IMR-90 (cell line): ENCODE measurements around the gene PPP3CA. TPM values are rescaled to one million over a fixed set of nuclear protein-coding genes. Genes with fewer than 3 reads are reported as not detected.

Experiments
- ATAC-seq: fragments of 200-7000 bp; cut with Tn5 transposase; 2 replicates; pipeline ENCODE4 v1.9.1; 2020; ENCODE audit warnings: low read depth, mild to moderate bottlenecking, moderate library complexity
- BruUV-seq: library from RNA; stranded (reverse); fragments of 400-500 nt; replicated peaks from 2 replicates; lab custom pipeline; 2021; lab: Mats Ljungman, UMichigan
- CTCF ChIA-PET: fragments of 300-600 bp; formaldehyde crosslinking; extraction: SDS; loops from one replicate; lab custom pipeline; 2021; ENCODE audit warnings: antibody characterized with exemption; lab: Yijun Ruan, JAX
- POLR2A ChIA-PET: fragments of 300-600 bp; sonication (Branson Sonifier 250); formaldehyde crosslinking; loops from one replicate; lab custom pipeline; 2022; ENCODE audit warnings: antibody characterized with exemption; ENCODE audit not compliant: unreplicated experiment; lab: Charles Lee
- DNase-seq: peaks from one replicate; pipeline ENCODE4 v3.0.0; 2013
- H2AFZ ChIP-seq: replicated peaks from 2 replicates; pipeline ENCODE3; 2013; ENCODE audit warnings: low read length, mild to moderate bottlenecking; ENCODE audit not compliant: poor library complexity
- H2AK5ac ChIP-seq: 2 replicates; pipeline ENCODE4 v1.6.1; 2013; ENCODE audit warnings: low read depth, low read length, inconsistent platforms
- H2AK9ac ChIP-seq: replicated peaks from 2 replicates; pipeline ENCODE3; 2013; ENCODE audit warnings: mild to moderate bottlenecking, low read depth, low read length, moderate library complexity; ENCODE audit not compliant: poor library complexity
- H2BK120ac ChIP-seq: 2 replicates; pipeline ENCODE4 v1.6.1; 2013; ENCODE audit warnings: low read depth, low read length, inconsistent platforms
- H2BK15ac ChIP-seq: 3 replicates; pipeline ENCODE4 v1.6.1; 2013; ENCODE audit warnings: low read depth, low read length, inconsistent platforms
- H2BK20ac ChIP-seq: 2 replicates; pipeline ENCODE4 v1.6.1; 2013; ENCODE audit warnings: low read depth, mild to moderate bottlenecking, inconsistent platforms, low read length, moderate library complexity
- H2BK5ac ChIP-seq: 2 replicates; pipeline ENCODE4 v1.6.1; 2013; ENCODE audit warnings: mild to moderate bottlenecking, low read depth, low read length, inconsistent platforms; ENCODE audit not compliant: poor library complexity, severe bottlenecking
- H3K14ac ChIP-seq: replicated peaks from 2 replicates; pipeline ENCODE4 v1.6.1; 2013; ENCODE audit warnings: low read depth, low read length, inconsistent platforms
- H3K18ac ChIP-seq: 2 replicates; pipeline ENCODE4 v1.6.1; 2013; ENCODE audit warnings: low read depth, low read length, control low read depth
- H3K23ac ChIP-seq: 2 replicates; pipeline ENCODE4 v1.6.1; 2013; ENCODE audit warnings: low read depth, low read length, inconsistent platforms
- H3K27ac ChIP-seq: 2 replicates; pipeline ENCODE4 v1.5.1; 2013; ENCODE audit warnings: mild to moderate bottlenecking, control low read depth, low read length; ENCODE audit not compliant: insufficient read depth
- H3K27me3 ChIP-seq: 2 replicates; pipeline ENCODE4 v1.6.1; 2013; ENCODE audit warnings: low read length; ENCODE audit not compliant: control insufficient read depth, insufficient read depth
- H3K36me3 ChIP-seq: 2 replicates; pipeline ENCODE4 v1.6.1; 2013; ENCODE audit warnings: low read length, mixed read lengths; ENCODE audit not compliant: control insufficient read depth, insufficient read depth
- H3K4ac ChIP-seq: 2 replicates; pipeline ENCODE4 v1.6.1; 2013; ENCODE audit warnings: low read depth, low read length, inconsistent platforms
- H3K4me1 ChIP-seq: 2 replicates; pipeline ENCODE4 v1.6.1; 2013; ENCODE audit warnings: low read length, mixed read lengths; ENCODE audit not compliant: control insufficient read depth, insufficient read depth
- H3K4me2 ChIP-seq: 2 replicates; pipeline ENCODE4 v1.6.1; 2013; ENCODE audit warnings: low read depth, mild to moderate bottlenecking, control low read depth, low read length, moderate library complexity
- H3K4me3 ChIP-seq: 2 replicates; pipeline ENCODE4 v1.5.1; 2013; ENCODE audit warnings: low read depth, mild to moderate bottlenecking, control low read depth, low read length, moderate library complexity; ENCODE audit not compliant: insufficient read depth
- H3K56ac ChIP-seq: 2 replicates; pipeline ENCODE4 v1.6.1; 2013; ENCODE audit warnings: low read length, inconsistent platforms; ENCODE audit not compliant: insufficient read depth; ENCODE audit errors: extremely low read depth
- H3K79me1 ChIP-seq, 2 experiments: 2 replicates each; pipeline ENCODE4 v1.6.1; 2013; ENCODE audit warnings: low read length in 2 of 2, inconsistent platforms in 1 of 2, low read depth in 1 of 2
- H3K9ac ChIP-seq: 2 replicates; pipeline ENCODE4 v1.6.1; 2013; ENCODE audit warnings: low read depth, low read length, control low read depth
- H3K9me1 ChIP-seq: 2 replicates; pipeline ENCODE4 v1.6.1; 2013; ENCODE audit warnings: low read length, inconsistent platforms; ENCODE audit not compliant: insufficient read depth
- H3K9me3 ChIP-seq: 2 replicates; pipeline ENCODE4 v1.6.1; 2013; ENCODE audit warnings: low read length; ENCODE audit not compliant: control insufficient read depth, insufficient read depth
- H4K20me1 ChIP-seq: 2 replicates; pipeline ENCODE4 v1.6.1; 2013; ENCODE audit warnings: low read length, inconsistent platforms; ENCODE audit not compliant: insufficient read depth
- H4K5ac ChIP-seq: 2 replicates; pipeline ENCODE4 v1.6.1; 2013; ENCODE audit warnings: mild to moderate bottlenecking, low read depth, low read length, control low read depth
- H4K8ac ChIP-seq, 2 experiments: 2 replicates each; pipeline ENCODE4 v1.6.1; 2013; ENCODE audit warnings: low read depth in 2 of 2, low read length in 2 of 2, control low read depth in 1 of 2, inconsistent platforms in 1 of 2
- H4K91ac ChIP-seq: 2 replicates; pipeline ENCODE4 v1.6.1; 2013; ENCODE audit warnings: low read depth, low read length, inconsistent platforms; ENCODE audit not compliant: insufficient read depth
- BHLHE40 ChIP-seq: fragments of 150-350 bp; IDR thresholded peaks from 2 replicates; pipeline ENCODE4 v1.6.1; 2016; ENCODE audit warnings: mild to moderate bottlenecking, low read depth, low read length
- CEBPB ChIP-seq: IDR thresholded peaks from 2 replicates; pipeline ENCODE4 v1.6.1; 2012; ENCODE audit warnings: low read depth, low read length, improper control_type of control experiment
- CTCF ChIP-seq: conservative IDR thresholded peaks from 2 replicates; pipeline ENCODE4 v1.5.1; 2012; ENCODE audit warnings: mild to moderate bottlenecking, low read depth, low read length, improper control_type of control experiment
- FOS ChIP-seq: fragments of 150-350 bp; IDR thresholded peaks from 2 replicates; pipeline ENCODE4 v1.6.1; 2016; ENCODE audit warnings: low read depth, low read length
- MAFK ChIP-seq: IDR thresholded peaks from 2 replicates; pipeline ENCODE4 v1.6.1; 2012; ENCODE audit warnings: low read depth, low read length, improper control_type of control experiment
- MAZ ChIP-seq: IDR thresholded peaks from 2 replicates; pipeline ENCODE4 v1.6.1; 2012; ENCODE audit warnings: low read depth, mild to moderate bottlenecking, low read length, improper control_type of control experiment, moderate library complexity, borderline replicate concordance
- NFE2L2 ChIP-seq: fragments of 150-350 bp; IDR thresholded peaks from 2 replicates; pipeline ENCODE4 v1.6.1; 2016; ENCODE audit warnings: low read depth, mild to moderate bottlenecking, low read length
- POLR2A ChIP-seq: IDR thresholded peaks from 2 replicates; pipeline ENCODE4 v1.6.1; 2012; ENCODE audit warnings: mild to moderate bottlenecking, low read depth, low read length
- RAD21 ChIP-seq: IDR thresholded peaks from 2 replicates; pipeline ENCODE4 v1.6.1; 2012; ENCODE audit warnings: low read length, improper control_type of control experiment
- RFX5 ChIP-seq: IDR thresholded peaks from 2 replicates; pipeline ENCODE4 v1.8.0; 2012; ENCODE audit warnings: low read depth, mild to moderate bottlenecking, low read length, moderate library complexity
- SMC3 ChIP-seq: fragments of 150-350 bp; IDR thresholded peaks from 2 replicates; pipeline ENCODE4 v1.6.1; 2016; ENCODE audit warnings: low read depth, mild to moderate bottlenecking, antibody characterized with exemption, low read length, moderate library complexity
- USF2 ChIP-seq: fragments of 150-350 bp; IDR thresholded peaks from 2 replicates; pipeline ENCODE4 v1.6.1; 2017; ENCODE audit warnings: mild to moderate bottlenecking, antibody characterized with exemption, low read length, low read depth
- WGBS, 2 experiments: methylation state at CpG; one replicate each; pipeline versions ENCODE4 v1.1.5 to v1.1.7; 2013; ENCODE audit warnings: missing lambda C conversion rate in 2 of 2; ENCODE audit not compliant: insufficient read length in 1 of 2; ENCODE audit errors: extremely low coverage in 2 of 2; 5-methylcytosine and 5-hydroxymethylcytosine counted together
- dilution Hi-C: fragments of 300-500 bp; cut with HindIII; formaldehyde crosslinking; loops from one replicate; pipeline ENCODE4 v1.14.3; 2018; ENCODE audit warnings: low sequenced_read_pairs; ENCODE audit not compliant: unreplicated experiment
- in situ Hi-C: fragments of 300-500 bp; cut with MboI; formaldehyde crosslinking; loops from 3 replicates; pipeline ENCODE4 v1.14.3; 2019; ENCODE audit warnings: low sequenced_read_pairs, inconsistent platforms, mixed read lengths
- intact Hi-C: fragments of 100-400 bp; cut with micrococcal nuclease; formaldehyde crosslinking; loops from 2 replicates; pipeline ENCODE4 v1.10.0; 2022
- polyA plus RNA-seq, 3 experiments: library from polyadenylated mRNA; depleted of rRNA; stranded (reverse); fragments of >200 nt; gene quantifications; 2 replicates each; pipeline ENCODE4 v1.2.3, GENCODE V29; 2012; ENCODE audit warnings: low replicate concordance in 1 of 3
- total RNA-seq: library from RNA; depleted of rRNA; stranded (reverse); fragments of >200 nt; gene quantifications from 2 replicates; pipeline ENCODE4 v1.2.3, GENCODE V29; 2012
- TF ChIP-seq, protein P1 (sequence below): fragments of 150-350 bp; IDR thresholded peaks from 2 replicates; pipeline ENCODE4 v1.6.1; 2016; ENCODE audit warnings: low read depth, mild to moderate bottlenecking, low read length, moderate library complexity, borderline replicate concordance

The PPP3CA gene
- total and polyA plus RNA-seq, 2 of the 4 experiments (the other 2 are of a cell fraction): 14.5 to 48.6 TPM

- ChIA-PET CTCF (no interaction called here), POLR2A (no interaction called here)
- Histone ChIP-seq H4K20me1 (peaks cover 14% of the 10 kb centered on the region; the same call in 1 of the 2 replicates), H3K9ac (no peak overlapping the region), H2BK15ac (no peak overlapping the region), H3K9me1 (peaks cover 6% of the 10 kb centered on the region; the same call in 1 of the 2 replicates), H2BK5ac (no peak overlapping the region), H4K5ac (no peak overlapping the region), H3K23ac (no peak overlapping the region), H4K8ac (no peak overlapping the region), H3K9me3 (no peaks in the 10 kb centered on the region), H3K4me1 (no peaks in the 10 kb centered on the region; the same call in 1 of the 2 replicates), H2AFZ (no peak overlapping the region), H3K4me3 (no peak overlapping the region), H2AK9ac (no peak overlapping the region), H2BK120ac (no peak overlapping the region), H3K36me3 (no peaks in the 10 kb centered on the region), H3K18ac (no peak overlapping the region), H4K91ac (no peak overlapping the region), H3K4me2 (no peak overlapping the region), H3K79me1 (peaks cover 43 to 51% of the 10 kb centered on the region in 2 experiments), H3K4ac (no peak overlapping the region), H3K27ac (no peak overlapping the region), H3K14ac (no peak overlapping the region), H3K56ac (no peak overlapping the region), H2BK20ac (no peak overlapping the region), H3K27me3 (no peaks in the 10 kb centered on the region), H2AK5ac (no peak overlapping the region)
- DNase-seq (no peak), ATAC-seq (no peak)
- dilution Hi-C loops (no loop called here), in situ Hi-C loops (no loop called here), intact Hi-C loops (no loop called here)
- WGBS, 2 experiments: no CpG with 5 or more reads among the region's 1 CpG
- no TSS peak for BruUV-seq
- TF ChIP-seq SMC3: no peak
- no peak for TF ChIP-seq USF2
- TF ChIP-seq RAD21: no peak
- no peak for TF ChIP-seq MAZ
- TF ChIP-seq CEBPB: no peak
- TF ChIP-seq MAFK: no peak
- TF ChIP-seq BHLHE40: no peak
- TF ChIP-seq POLR2A: no peak
- no peak for TF ChIP-seq RFX5
- TF ChIP-seq, protein P1, sequence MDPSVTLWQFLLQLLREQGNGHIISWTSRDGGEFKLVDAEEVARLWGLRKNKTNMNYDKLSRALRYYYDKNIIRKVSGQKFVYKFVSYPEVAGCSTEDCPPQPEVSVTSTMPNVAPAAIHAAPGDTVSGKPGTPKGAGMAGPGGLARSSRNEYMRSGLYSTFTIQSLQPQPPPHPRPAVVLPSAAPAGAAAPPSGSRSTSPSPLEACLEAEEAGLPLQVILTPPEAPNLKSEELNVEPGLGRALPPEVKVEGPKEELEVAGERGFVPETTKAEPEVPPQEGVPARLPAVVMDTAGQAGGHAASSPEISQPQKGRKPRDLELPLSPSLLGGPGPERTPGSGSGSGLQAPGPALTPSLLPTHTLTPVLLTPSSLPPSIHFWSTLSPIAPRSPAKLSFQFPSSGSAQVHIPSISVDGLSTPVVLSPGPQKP: no peak
- TF ChIP-seq FOS: no peak
- no peak for TF ChIP-seq NFE2L2
- no peak for TF ChIP-seq CTCF
Measured at GRCh38 chr4:101242441-101242840, 104.9 kb downstream of the PPP3CA start.
